Esophagus (tissue), 2 donors: ENCODE data around the gene ASIC2. TPM values are rescaled to one million over a fixed set of nuclear protein-coding genes. Genes with fewer than 3 reads are reported as not detected.

ENCODE experiments used
- H3K27ac ChIP-seq, 2 donors: one replicate each; pipeline ENCODE4 v1.5.1; 2013; ENCODE audit warnings: low read depth in 2 of 2, mild to moderate bottlenecking in 2 of 2, inconsistent platforms in 1 of 2, low read length in 1 of 2, moderate library complexity in 1 of 2
- H3K27me3 ChIP-seq, 2 donors: one replicate each; pipeline ENCODE4 v1.6.1; 2013; ENCODE audit warnings: low read length in 2 of 2, control low read depth in 1 of 2, mild to moderate bottlenecking in 1 of 2; ENCODE audit not compliant: insufficient read depth in 2 of 2, control insufficient read depth in 1 of 2
- H3K36me3 ChIP-seq, 2 donors: one replicate each; pipeline ENCODE4 v1.6.1; 2013; ENCODE audit warnings: low read length in 1 of 2; ENCODE audit not compliant: control insufficient read depth in 2 of 2, insufficient read depth in 2 of 2
- H3K4me1 ChIP-seq, 2 donors: one replicate each; pipeline ENCODE4 v1.6.1; 2013; ENCODE audit warnings: low read length in 1 of 2; ENCODE audit not compliant: control insufficient read depth in 2 of 2, insufficient read depth in 2 of 2
- H3K4me3 ChIP-seq, 2 donors: one replicate each; pipeline ENCODE4 v1.5.1; 2013; ENCODE audit warnings: low read length in 2 of 2, mild to moderate bottlenecking in 2 of 2, low read depth in 1 of 2, moderate library complexity in 1 of 2
- H3K9me3 ChIP-seq, 2 donors: one replicate each; pipeline ENCODE4 v1.6.1; 2013; ENCODE audit warnings: mild to moderate bottlenecking in 2 of 2, low read depth in 1 of 2, low read length in 1 of 2, moderate library complexity in 1 of 2; ENCODE audit not compliant: control insufficient read depth in 2 of 2, insufficient read depth in 1 of 2
- WGBS, 2 donors: extraction: QIAGEN DNeasy Blood & Tissue Kit; methylation state at CpG; one replicate each; pipeline ENCODE4 v1.1.7; 2013; 5-methylcytosine and 5-hydroxymethylcytosine counted together
- polyA plus RNA-seq, 2 donors: library from polyadenylated mRNA; stranded (reverse); fragments of 200-250 nt; gene quantifications; one replicate each; pipeline ENCODE4 v1.2.3, GENCODE V29; 2013
- donor health status: healthy with polysubstance abuse.
- donor health status: Bipolar disorder and iron deficiency.

ASIC2 gene
- polyA plus RNA-seq, 2 donors, result not detected

GRCh38 chr17:33262266-33263123, 30.6 kb downstream of the ASIC2 start:
- no peak overlapping the region for H3K4me3 ChIP-seq
- peaks cover 0 to 12% of the 10 kb centered on the region in 2 donors for H3K27me3 ChIP-seq
- peaks cover 0 to 2% of the 10 kb centered on the region in 2 donors for H3K9me3 ChIP-seq
- no peaks in the 10 kb centered on the region for H3K4me1 ChIP-seq
- 51 to 64% methylated on average over 6 of the region's 6 CpGs for WGBS, 2 donors
- no peak overlapping the region for H3K27ac ChIP-seq
- H3K36me3 ChIP-seq, result no peaks in the 10 kb centered on the region

- peaks cover 0 to 2% of the 10 kb centered on the region in 2 donors for H3K9me3 ChIP-seq
- 72 to 77% methylated on average over 10 of the region's 10 CpGs for WGBS, 2 donors
- no peaks in the 10 kb centered on the region for H3K4me1 ChIP-seq
- H3K27me3 ChIP-seq, result peaks cover 0 to 12% of the 10 kb centered on the region in 2 donors
- H3K27ac ChIP-seq, result no peak overlapping the region
- no peak overlapping the region for H3K4me3 ChIP-seq
- no peaks in the 10 kb centered on the region for H3K36me3 ChIP-seq
Measured at GRCh38 chr17:33261820-33262219, 31.3 kb downstream of the ASIC2 start.

DNA sequence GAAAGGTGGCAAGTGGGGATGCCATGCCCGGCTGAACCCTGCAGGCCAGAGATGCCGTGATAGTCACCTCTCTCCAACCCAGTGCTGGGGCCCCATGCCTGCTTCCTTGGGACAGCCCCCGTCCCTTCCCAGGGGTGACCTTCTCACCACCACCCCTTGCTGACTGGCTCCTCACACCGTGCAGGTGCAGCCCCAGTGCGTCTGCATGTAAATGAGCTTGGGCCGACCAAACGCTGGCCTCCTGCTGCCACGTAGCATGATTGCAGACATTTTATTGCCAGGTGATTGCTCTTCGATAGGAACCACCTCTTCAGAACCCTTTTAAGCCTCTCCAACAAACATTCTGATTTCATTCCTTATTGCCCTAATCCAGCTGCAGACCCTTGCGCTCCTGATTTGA, 32.5 kb downstream of the ASIC2 start:
- Histone ChIP-seq H3K4me3 (no peak overlapping the region), H3K27ac (no peak overlapping the region), H3K9me3 (peaks cover 0 to 2% of the 10 kb centered on the region in 2 donors), H3K4me1 (no peaks in the 10 kb centered on the region), H3K27me3 (peaks cover 0 to 9% of the 10 kb centered on the region in 2 donors), H3K36me3 (no peaks in the 10 kb centered on the region)
- 49 to 53% methylated on average over 10 of the region's 10 CpGs for WGBS, 2 donors

DNA sequence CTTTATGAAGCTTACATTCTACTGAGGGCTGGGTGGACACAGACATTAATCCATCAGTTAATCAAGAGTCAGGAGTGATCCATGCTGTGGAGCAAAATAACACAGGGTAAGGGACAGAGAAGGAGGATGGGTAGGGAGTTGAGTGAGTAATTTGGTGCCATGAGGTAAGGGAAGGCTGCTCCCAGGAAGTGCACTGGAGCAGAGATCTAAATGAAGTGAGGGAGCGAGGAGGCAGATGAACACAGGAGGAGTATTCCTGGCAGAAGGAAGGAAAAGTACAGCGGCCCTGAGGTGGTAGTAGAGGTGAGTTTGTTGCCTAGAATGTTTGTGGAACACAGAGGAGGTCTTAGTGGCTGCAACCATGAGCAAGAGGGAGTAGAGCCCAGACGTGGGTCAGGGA, 34.8 kb downstream of the ASIC2 start:
- H3K36me3 ChIP-seq, result no peaks in the 10 kb centered on the region
- H3K9me3 ChIP-seq, result peaks cover 0 to 2% of the 10 kb centered on the region in 2 donors
- no peak overlapping the region for H3K4me3 ChIP-seq
- H3K4me1 ChIP-seq, result no peaks in the 10 kb centered on the region
- 71 to 72% methylated on average over 3 of the region's 3 CpGs for WGBS, 2 donors
- peaks cover 0 to 6% of the 10 kb centered on the region in 2 donors for H3K27me3 ChIP-seq
- H3K27ac ChIP-seq, result no peak overlapping the region

DNA sequence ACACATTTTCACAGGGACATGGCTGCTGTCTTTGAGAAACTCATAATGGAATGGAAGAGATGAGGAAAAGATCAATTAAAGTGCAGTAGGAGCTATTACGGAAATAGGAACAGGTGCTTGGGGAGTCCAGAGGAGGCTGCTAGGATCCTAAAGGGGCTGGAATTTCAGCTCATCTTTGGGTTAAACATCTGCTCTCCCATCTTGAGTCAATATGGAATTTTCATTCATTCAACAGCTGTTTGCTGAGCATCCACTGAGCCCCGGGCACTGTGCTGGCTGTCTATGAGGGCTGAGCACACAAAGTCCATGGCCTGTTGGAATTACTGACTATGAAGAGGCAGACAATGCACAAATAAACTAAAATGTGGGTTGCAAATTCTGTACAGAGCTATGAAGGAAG, 47.9 kb downstream of the ASIC2 start:
- Histone ChIP-seq H3K36me3 (no peaks in the 10 kb centered on the region), H3K27me3 (peaks cover 0 to 18% of the 10 kb centered on the region in 2 donors), H3K9me3 (no peaks in the 10 kb centered on the region), H3K4me3 (no peak overlapping the region), H3K4me1 (no peaks in the 10 kb centered on the region), H3K27ac (no peak overlapping the region)
- 78 to 81% methylated on average over 2 of the region's 2 CpGs for WGBS, 2 donors

DNA sequence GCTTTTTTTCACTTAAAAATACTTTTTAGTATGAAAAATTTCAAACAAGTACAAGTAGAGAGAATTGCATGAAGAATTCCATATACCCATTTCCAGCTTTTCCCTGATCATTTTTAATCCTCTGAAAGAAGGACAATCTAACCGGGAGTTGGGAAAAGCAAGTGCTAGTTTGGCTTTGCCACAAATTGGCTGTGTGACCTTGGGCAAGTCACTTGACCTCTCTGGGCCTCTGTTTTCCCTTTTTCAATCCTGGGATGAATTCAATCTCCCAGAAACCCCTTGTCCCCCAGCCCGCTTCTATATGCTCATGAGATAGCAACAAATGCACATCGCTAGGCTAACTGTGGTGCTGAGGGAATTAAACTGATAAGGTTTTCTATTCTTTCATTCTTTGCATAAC, 49.4 kb downstream of the ASIC2 start:
- Histone ChIP-seq H3K27me3 (peaks cover 0 to 18% of the 10 kb centered on the region in 2 donors), H3K9me3 (no peaks in the 10 kb centered on the region), H3K4me1 (no peaks in the 10 kb centered on the region), H3K27ac (no peak overlapping the region), H3K4me3 (no peak overlapping the region), H3K36me3 (no peaks in the 10 kb centered on the region)
- 90 to 92% methylated on average over 3 of the region's 3 CpGs for WGBS, 2 donors

DNA sequence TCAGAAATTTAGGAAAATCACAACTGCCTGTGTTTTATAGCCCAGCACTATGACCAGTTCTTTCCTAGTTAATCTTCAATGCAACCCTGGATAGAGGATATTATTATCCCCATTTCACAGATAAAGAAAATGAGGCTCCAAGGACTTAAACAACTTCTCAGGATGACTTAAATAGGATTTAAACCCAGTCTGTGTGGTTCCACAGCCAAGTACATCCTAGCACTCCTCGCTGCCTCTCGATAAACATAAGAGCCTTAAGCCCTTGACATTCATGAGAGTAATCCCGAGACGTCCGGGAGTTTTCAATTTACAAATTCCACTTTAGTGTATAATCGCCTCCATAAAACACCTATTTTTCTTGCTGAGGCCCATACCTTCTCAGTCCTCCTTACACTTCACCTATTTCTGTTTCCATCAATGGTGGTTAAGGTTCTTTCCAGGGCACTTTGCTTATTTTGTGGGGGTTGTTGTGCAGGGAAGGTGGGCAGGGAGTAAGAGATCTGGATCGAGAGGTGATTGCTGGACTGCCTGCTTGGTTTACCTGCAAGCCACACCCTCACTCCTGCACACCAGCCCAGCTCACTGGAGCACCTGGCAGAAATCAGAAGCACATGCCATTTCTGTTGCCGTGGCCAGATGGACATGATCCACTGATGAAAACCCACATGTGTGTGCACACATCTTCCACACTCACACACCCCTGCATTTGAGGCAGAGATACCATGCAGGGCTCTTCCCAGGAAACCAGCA, 50.5 kb downstream of the ASIC2 start:
- H3K27me3 ChIP-seq, result peaks cover 0 to 18% of the 10 kb centered on the region in 2 donors
- H3K4me3 ChIP-seq, result no peak overlapping the region
- H3K36me3 ChIP-seq, result no peaks in the 10 kb centered on the region
- no peak overlapping the region for H3K27ac ChIP-seq
- H3K4me1 ChIP-seq, result no peaks in the 10 kb centered on the region
- H3K9me3 ChIP-seq, result no peaks in the 10 kb centered on the region
- WGBS, 2 donors, result 57 to 61% methylated on average over 8 of the region's 8 CpGs

DNA sequence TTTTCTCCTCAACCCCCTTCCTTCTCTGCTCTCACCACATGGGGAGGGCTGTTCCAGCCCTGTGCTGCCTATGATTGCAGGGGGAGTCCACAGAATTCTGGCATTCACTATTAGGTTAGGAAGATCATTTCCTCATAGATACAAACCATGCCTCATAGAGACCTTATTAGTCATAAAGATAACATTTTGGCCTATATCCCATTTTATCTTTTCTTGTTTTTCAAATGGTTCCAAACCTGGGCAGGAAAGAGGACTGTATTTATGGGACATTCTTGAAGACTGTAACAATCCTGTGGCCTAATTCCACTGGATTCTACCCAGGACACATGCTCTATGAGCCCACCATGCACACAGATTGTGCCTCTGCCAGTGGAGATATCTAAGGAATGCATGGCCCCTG, 51.7 kb downstream of the ASIC2 start:
- Histone ChIP-seq H3K36me3 (no peaks in the 10 kb centered on the region), H3K4me1 (no peaks in the 10 kb centered on the region), H3K9me3 (no peaks in the 10 kb centered on the region), H3K27ac (no peak overlapping the region), H3K27me3 (peaks cover 0 to 18% of the 10 kb centered on the region in 2 donors), H3K4me3 (no peak overlapping the region)

- H3K4me1 ChIP-seq, result no peaks in the 10 kb centered on the region
- 70 to 73% methylated on average over 6 of the region's 6 CpGs for WGBS, 2 donors
- no peaks in the 10 kb centered on the region for H3K9me3 ChIP-seq
- peaks cover 0 to 18% of the 10 kb centered on the region in 2 donors for H3K27me3 ChIP-seq
- no peaks in the 10 kb centered on the region for H3K36me3 ChIP-seq
- no peak overlapping the region for H3K27ac ChIP-seq
- H3K4me3 ChIP-seq, result no peak overlapping the region
Measured at GRCh38 chr17:33240362-33240761, 52.7 kb downstream of the ASIC2 start.
